Measurements from ENCODE around the gene MMGT1.
"Not testable (repeated sequence)": the region's sequence is repeated elsewhere in the genome, so short reads cannot be mapped to it uniquely, and the experiment has no call there.

Gene MMGT1

GRCh38 chrX:135920516-135920915 is 53.3 kb downstream of the MMGT1 start:
- not testable (repeated sequence) for DNase-seq

GRCh38 chrX:135914404-135914803 is 59.4 kb downstream of the MMGT1 start:
- no peak for DNase-seq

Data from NCI-H1417 treated with DMSO at 0.1 percent for 48 hours (cell line).